ENCODE measurements around the gene CLEC2A.

DNA sequence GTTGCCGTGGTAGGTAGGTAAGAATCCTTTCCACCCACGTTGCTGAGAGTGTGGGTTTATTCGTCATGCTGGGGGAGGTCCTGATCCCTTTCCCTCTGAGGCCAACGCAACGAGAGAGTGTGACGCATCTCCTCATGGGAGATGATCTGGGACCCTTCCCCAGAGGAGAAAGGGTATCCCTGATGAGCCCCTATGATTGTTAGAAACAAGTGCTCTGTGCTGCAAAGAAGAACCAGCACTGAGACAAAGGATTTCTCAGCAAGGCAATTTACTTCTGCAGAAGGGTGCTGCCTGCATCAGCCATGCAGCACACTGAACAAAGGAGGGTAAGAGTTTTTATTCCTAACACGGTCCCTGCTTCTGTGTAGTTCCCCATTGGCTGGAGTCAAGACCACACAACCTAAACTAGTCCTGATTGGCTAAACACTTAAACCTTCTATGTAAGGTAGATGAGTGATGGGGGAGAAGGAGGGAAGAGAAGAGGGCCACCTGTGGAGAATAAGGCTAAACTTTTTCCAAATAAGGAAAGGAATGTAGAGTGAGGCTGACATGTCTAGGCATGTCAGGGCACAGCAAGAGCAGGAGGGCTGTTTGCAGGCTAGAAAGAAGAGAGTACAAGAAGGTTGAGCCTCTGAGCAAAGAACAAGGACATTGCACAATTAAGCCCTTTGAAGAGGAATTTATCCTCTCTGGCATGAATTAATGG lies 21.3 kb downstream of the CLEC2A start:
- TF ChIP-seq, protein P1, sequence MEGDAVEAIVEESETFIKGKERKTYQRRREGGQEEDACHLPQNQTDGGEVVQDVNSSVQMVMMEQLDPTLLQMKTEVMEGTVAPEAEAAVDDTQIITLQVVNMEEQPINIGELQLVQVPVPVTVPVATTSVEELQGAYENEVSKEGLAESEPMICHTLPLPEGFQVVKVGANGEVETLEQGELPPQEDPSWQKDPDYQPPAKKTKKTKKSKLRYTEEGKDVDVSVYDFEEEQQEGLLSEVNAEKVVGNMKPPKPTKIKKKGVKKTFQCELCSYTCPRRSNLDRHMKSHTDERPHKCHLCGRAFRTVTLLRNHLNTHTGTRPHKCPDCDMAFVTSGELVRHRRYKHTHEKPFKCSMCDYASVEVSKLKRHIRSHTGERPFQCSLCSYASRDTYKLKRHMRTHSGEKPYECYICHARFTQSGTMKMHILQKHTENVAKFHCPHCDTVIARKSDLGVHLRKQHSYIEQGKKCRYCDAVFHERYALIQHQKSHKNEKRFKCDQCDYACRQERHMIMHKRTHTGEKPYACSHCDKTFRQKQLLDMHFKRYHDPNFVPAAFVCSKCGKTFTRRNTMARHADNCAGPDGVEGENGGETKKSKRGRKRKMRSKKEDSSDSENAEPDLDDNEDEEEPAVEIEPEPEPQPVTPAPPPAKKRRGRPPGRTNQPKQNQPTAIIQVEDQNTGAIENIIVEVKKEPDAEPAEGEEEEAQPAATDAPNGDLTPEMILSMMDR (IDR thresholded peaks at IDR 0.05), result no peak
- TF ChIP-seq POLR2A (IDR thresholded peaks at IDR 0.05), result no peak
- no peak for TF ChIP-seq EP300 (IDR thresholded peaks at IDR 0.05)
- no peak for TF ChIP-seq POLR2AphosphoS5 (IDR thresholded peaks at IDR 0.05)
